Astrocyte of the spinal cord (primary cell): ENCODE data around the gene ENPP7.

ENCODE experiments used
- DNase-seq: peaks from one replicate; pipeline ENCODE4 v3.0.0; 2011; ENCODE audit warnings: low read depth, low spot score
- H3K4me3 ChIP-seq: 2 replicates; pipeline ENCODE4 v1.5.1; 2011; ENCODE audit warnings: low read depth, mild to moderate bottlenecking, low read length, moderate library complexity
- in situ Hi-C: cut with HindIII; loops from 2 replicates; pipeline ENCODE4 v1.10.0; 2017; ENCODE audit warnings: low sequenced_read_pairs
- TF ChIP-seq, protein P1 (sequence below): IDR thresholded peaks from 2 replicates; pipeline ENCODE4 v1.5.1; 2012; ENCODE audit warnings: low read depth, mild to moderate bottlenecking, low read length, inconsistent platforms

The ENPP7 gene

DNA sequence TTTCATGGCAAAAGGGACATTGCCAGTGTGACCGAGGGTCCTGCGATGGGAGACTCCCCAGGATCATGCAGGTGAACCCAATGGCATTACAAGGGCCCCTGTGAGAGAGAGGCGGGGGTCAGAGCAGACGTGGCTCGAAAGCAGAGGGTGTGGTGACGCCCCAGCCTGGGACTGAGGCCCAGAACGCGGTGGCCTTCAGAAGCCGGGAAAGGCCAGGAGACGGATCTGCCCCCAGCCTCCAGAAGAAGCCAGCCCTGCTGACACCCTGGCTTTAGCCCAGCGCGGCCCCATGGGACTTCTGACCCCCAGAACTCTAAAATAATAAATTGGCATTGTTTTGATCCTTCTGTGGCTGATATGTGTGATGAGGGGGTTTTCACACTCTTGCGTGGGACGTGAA is 17.4 kb upstream of the ENPP7 start:
- no peak overlapping the region for H3K4me3 ChIP-seq
- TF ChIP-seq, protein P1, sequence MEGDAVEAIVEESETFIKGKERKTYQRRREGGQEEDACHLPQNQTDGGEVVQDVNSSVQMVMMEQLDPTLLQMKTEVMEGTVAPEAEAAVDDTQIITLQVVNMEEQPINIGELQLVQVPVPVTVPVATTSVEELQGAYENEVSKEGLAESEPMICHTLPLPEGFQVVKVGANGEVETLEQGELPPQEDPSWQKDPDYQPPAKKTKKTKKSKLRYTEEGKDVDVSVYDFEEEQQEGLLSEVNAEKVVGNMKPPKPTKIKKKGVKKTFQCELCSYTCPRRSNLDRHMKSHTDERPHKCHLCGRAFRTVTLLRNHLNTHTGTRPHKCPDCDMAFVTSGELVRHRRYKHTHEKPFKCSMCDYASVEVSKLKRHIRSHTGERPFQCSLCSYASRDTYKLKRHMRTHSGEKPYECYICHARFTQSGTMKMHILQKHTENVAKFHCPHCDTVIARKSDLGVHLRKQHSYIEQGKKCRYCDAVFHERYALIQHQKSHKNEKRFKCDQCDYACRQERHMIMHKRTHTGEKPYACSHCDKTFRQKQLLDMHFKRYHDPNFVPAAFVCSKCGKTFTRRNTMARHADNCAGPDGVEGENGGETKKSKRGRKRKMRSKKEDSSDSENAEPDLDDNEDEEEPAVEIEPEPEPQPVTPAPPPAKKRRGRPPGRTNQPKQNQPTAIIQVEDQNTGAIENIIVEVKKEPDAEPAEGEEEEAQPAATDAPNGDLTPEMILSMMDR: no peak

DNA sequence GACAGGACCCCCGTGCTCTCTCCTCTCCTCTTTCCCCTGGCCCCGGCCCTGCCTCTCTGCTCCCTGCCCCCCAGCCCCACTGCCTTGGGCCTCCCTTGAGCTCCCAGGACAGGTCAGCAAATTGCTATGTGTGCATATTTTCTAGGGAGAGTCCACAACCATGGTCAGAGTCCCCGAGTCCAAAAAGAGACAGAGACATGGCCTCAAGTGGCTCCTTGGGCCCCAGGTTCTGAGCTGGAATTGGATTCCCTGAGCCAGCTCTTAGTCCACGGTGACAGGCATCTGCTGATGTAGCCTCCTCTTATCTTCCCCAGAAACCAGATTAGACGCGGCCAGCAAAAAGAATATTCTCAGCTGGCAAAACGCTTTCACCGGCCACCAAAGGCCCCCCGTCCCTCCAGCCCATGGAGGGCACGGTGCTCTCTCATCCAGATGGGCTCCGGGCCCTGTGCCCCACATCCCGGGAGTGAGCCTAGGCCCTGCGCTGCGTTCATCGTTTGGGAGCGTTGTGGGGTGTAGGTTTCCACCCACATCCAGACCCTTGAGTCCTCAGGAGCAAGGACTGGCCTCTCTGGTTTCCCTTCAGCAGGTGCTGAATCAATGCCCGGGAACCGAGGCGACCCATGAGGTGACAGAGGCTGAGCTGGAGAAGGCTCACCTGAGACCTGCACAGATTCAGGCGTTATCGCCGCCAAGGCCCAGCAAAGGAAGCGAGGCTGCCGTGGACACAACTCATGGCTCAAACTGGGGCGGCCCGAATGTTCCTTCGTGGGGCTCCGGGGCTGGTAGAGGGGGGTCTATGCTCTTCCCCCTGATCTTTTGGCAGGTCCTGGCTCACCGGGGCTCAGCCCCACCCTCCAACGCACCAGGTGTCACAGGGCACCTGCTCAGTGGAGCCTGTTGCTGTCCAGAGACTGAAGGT is 16.3 kb upstream of the ENPP7 start:
- in situ Hi-C loops: no loop called here
- no peak for DNase-seq
- no peak overlapping the region for H3K4me3 ChIP-seq
- TF ChIP-seq, protein P1: no peak

More for the DNA sequence above, 17.4 kb upstream of the ENPP7 start:
- no peak for DNase-seq
- in situ Hi-C loops: no loop called here

DNA sequence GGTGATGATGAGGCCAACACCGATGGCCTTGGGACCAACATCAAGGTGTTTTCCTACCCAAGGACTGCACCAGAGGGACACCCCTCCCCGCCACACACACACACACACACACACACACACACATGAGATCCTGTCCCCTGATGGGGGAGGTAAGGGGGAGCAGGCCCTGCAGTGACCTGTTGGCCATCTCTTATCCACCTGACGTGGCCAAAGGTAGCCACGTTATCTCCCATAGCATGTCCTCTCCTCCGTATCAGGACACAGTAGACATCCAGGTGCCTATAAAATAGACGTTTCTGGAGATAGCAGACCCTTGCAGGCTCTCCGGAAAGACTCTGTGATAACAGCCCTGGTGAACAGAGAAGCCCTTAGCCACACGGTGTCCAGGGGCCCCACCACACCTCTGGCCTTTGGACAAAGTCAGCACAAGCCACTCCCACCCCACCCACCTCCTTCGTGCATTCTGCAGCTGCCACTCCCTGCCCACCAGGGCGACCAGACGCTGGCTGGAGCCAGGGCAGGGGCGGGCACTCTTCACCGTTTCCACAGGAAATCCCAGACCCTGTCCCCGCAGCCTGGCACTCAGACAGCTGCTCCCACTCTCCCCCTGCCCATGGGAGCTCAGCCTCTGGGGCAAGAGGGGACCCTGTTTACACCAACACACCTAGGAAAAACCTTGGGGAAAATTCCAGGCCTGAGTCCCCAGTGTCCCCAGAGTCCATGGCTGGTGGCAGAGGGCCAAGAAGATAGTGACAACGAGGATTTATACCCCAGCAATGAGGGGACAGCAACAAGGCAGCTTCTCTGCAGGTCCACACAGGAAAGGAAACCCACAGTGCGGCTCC is 15.4 kb upstream of the ENPP7 start:
- DNase-seq: no peak
- TF ChIP-seq, protein P1: no peak
- in situ Hi-C loops: no loop called here
- no peak overlapping the region for H3K4me3 ChIP-seq

DNA sequence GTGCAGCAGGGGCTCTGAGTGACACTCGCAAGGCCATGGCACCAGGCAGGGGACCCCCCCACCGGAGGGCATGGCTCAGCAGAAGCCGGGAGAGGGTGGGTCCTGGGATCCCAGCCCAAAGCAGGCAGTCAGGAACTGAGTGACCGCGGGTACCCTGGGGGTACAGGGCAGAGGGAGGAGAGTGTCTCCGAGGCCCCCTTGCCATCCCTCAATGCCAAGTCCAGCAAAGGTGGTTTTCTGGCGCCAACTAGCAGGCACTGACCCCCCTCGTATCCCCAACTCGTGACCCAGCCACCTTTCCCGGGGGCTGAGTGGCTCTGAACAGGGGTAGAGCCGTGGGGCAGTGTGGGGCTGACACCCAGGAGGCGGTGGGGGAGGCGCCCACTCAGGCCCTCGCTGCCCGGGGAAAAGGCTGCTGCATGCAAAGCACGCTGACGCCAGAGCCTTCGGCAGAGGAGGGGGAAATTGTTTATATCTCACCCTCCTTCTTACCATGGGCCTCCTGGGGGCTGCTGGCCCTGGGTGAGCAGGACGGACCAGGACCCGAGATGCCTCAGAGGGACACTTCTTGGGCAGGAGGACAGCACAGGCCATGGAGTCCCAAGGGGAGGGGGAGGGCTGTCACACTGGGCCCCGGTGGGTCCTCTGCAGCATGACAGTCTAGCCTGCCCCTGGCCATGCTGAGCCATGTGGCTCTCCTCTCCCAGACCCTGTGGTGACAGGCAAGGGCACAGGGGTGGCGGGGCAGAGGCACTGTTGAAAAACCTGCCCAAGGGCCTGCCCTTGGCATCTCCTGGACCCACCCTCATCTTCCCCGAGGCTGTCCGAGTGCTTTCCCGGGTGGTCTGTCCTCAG is 14.6 kb upstream of the ENPP7 start:
- TF ChIP-seq, protein P1: no peak
- no peak overlapping the region for H3K4me3 ChIP-seq
- no peak for DNase-seq
- in situ Hi-C loops: no loop called here

DNA sequence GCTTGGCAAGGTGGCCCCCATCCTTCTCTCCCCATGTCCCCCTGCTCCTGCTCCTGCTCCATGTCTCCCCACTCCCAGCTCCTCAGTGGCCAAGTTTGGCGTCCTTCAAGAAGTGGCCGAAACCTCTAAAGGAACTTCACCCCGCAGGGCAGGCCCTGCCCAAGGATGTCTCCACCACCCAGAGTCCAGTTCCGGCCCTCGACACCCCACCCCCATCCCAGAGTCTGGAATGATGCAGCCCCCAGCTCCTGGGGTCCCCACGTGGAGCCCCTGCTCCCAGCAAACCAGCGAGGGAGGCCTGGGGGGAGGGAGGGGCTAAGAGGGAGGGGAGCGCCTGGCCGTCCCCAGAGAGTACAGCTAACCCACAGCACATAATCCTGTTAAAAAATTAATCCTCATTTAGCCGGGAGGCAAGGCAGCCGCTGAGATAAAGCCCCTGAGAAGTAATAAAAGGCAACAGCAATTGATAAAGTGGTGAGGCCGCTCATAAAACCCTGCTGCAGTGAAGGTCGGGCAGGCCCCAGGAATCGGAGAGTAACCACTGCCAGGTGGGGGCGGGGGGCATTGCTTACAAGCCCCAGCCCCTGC is 9.9 kb upstream of the ENPP7 start:
- no peak overlapping the region for H3K4me3 ChIP-seq
- in situ Hi-C loops: no loop called here
- no peak for DNase-seq
- TF ChIP-seq, protein P1: no peak
